DND-41 (cell line): Measurements from ENCODE around the gene PSMC1.
"Not testable (repeated sequence)": the region's sequence is repeated elsewhere in the genome, so short reads cannot be mapped to it uniquely, and the experiment has no call there.

Source experiments
- ATAC-seq: fragments of 200-7000 bp; cut with Tn5 transposase; 3 replicates; pipeline ENCODE4 v1.9.1; 2021; ENCODE audit warnings: low read depth; ENCODE audit not compliant: insufficient read depth
- DNase-seq: peaks from one replicate; pipeline ENCODE4 v3.0.0-alpha.2; 2020
- H2AFZ ChIP-seq: 2 replicates; pipeline ENCODE4 v1.6.0; 2012; ENCODE audit warnings: low read depth, low read length
- H3K27ac ChIP-seq: 2 replicates; pipeline ENCODE4 v1.5.1; 2012; ENCODE audit warnings: low read length, inconsistent platforms
- H3K27me3 ChIP-seq: fragments of 200-600 bp; sonication (generic); 2 replicates; pipeline ENCODE4 v1.6.0; 2012; ENCODE audit warnings: low read length, mild to moderate bottlenecking, inconsistent platforms; ENCODE audit not compliant: insufficient read depth, poor library complexity
- H3K36me3 ChIP-seq: 2 replicates; pipeline ENCODE4 v1.5.1; 2012; ENCODE audit warnings: low read length, inconsistent platforms; ENCODE audit not compliant: insufficient read depth
- H3K4me1 ChIP-seq: 2 replicates; pipeline ENCODE4 v1.5.1; 2012; ENCODE audit warnings: mild to moderate bottlenecking, low read length; ENCODE audit not compliant: insufficient read depth
- H3K4me2 ChIP-seq: 2 replicates; pipeline ENCODE4 v1.6.0; 2012; ENCODE audit warnings: mild to moderate bottlenecking, moderate library complexity, low read length, inconsistent platforms; ENCODE audit not compliant: insufficient read depth
- H3K4me3 ChIP-seq, 2 experiments: fragments of 200-600 bp in 1 of 2; shearing (Covaris generic) in 1 of 2; 2 replicates each; pipeline ENCODE4 v1.5.1; 2012 to 2016; ENCODE audit warnings: inconsistent platforms in 2 of 2, low read length in 2 of 2, mild to moderate bottlenecking in 2 of 2, low read depth in 1 of 2, moderate library complexity in 1 of 2
- H3K79me2 ChIP-seq: 2 replicates; pipeline ENCODE4 v1.6.0; 2012; ENCODE audit warnings: low read length, inconsistent platforms; ENCODE audit not compliant: insufficient read depth
- H3K9ac ChIP-seq: 2 replicates; pipeline ENCODE4 v1.6.0; 2012; ENCODE audit warnings: low read depth, mild to moderate bottlenecking, inconsistent platforms, low read length, moderate library complexity
- H3K9me3 ChIP-seq: 2 replicates; pipeline ENCODE4 v1.5.1; 2012; ENCODE audit warnings: low read length, moderate library complexity, mild to moderate bottlenecking, inconsistent platforms; ENCODE audit not compliant: insufficient read depth, severe bottlenecking
- H4K20me1 ChIP-seq: 2 replicates; pipeline ENCODE4 v1.6.0; 2012; ENCODE audit warnings: low read length; ENCODE audit not compliant: insufficient read depth
- CTCF ChIP-seq: IDR thresholded peaks from 2 replicates; pipeline ENCODE4 v1.5.1; 2012; ENCODE audit warnings: borderline replicate concordance, low read length, moderate library complexity, mild to moderate bottlenecking; ENCODE audit not compliant: poor library complexity, severe bottlenecking; ENCODE audit errors: extremely low read depth
- EZH2 ChIP-seq: IDR thresholded peaks from 3 replicates; pipeline ENCODE4 v1.6.1; 2012; ENCODE audit warnings: borderline replicate concordance, low read depth, mild to moderate bottlenecking, moderate library complexity, low read length, inconsistent platforms; ENCODE audit not compliant: severe bottlenecking

The PSMC1 gene

DNA sequence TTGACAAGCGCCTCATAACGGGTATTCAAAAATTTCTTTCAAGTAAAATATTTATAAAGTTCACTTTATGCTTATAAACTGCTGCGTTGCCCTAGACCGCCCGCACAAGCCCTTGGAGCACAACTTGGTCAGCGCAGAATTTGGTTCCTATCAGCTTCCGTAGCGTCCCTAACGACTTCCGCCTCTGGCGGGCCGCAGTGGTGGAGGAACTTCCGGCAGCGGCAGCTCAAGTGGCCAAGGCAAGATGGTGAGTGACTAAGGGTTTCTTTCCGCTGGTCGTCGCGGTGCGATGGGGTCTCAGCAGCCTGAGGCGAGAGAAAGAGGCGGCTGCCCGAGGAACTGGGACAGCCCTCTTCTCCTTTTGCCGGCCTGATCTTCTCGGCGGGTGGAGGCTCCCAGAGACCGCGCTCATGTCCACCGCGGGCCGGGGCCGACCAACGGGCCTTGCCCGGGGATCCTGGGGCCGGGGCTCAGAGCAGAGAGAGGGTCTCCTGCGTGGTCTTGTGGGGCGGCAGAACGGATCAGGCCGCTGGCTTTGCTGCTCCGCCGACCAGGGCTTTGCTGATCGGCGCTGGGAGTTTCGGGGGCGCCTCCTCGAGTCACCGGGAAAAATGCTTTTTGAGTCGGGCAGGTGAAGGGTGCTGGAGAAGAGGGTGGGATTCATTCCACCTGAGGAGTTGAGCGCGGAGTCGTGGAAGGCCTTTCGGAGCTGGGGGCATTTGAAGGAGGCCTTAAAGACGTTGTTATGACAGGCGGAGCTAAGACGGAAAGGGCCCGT, at the start of gene PSMC1:
Gene PSMC1 (plus strand): TSS at position 200 of the 778 bp plus-strand sequence. CDS start 45 bp downstream, at position 245.
- Histone ChIP-seq H3K4me1 (peaks cover 27% of the 10 kb centered on the region), H3K9me3 (no peaks in the 10 kb centered on the region), H2AFZ (peak within 1 kb of the TSS; percentile 87), H3K4me2 (peak within 1 kb of the TSS; percentile 87), H3K36me3 (peaks cover 35% of the 10 kb centered on the region), H3K27me3 (no peaks in the 10 kb centered on the region), H3K27ac (peak within 1 kb of the TSS; percentile 94), H3K9ac (peak within 1 kb of the TSS; percentile 96), H3K4me3 (peak within 1 kb of the TSS; percentile 68 to 88), H3K79me2 (peaks cover 43% of the 10 kb centered on the region), H4K20me1 (peaks cover 18% of the 10 kb centered on the region; the same call in 1 of the 2 replicates)
- peak; percentile 96 for ATAC-seq
- TF ChIP-seq EZH2 (no peak), CTCF (no peak)
- DNase-seq, result peak; percentile 92

GRCh38 chr14:90213099-90213748, 43.1 kb upstream of the PSMC1 start:
- H3K4me1 ChIP-seq, result no peaks in the 10 kb centered on the region
- no peaks in the 10 kb centered on the region for H4K20me1 ChIP-seq
- no peaks in the 10 kb centered on the region for H3K36me3 ChIP-seq
- H3K4me3 ChIP-seq, result no peak overlapping the region
- H2AFZ ChIP-seq, result no peak overlapping the region
- H3K4me2 ChIP-seq, result no peak overlapping the region
- ATAC-seq (no peak), DNase-seq (no peak)
- H3K9me3 ChIP-seq, result no peaks in the 10 kb centered on the region
- no peak overlapping the region for H3K9ac ChIP-seq
- TF ChIP-seq CTCF (no peak), EZH2 (no peak)
- H3K27ac ChIP-seq, result no peak overlapping the region
- no peaks in the 10 kb centered on the region for H3K27me3 ChIP-seq
- H3K79me2 ChIP-seq, result no peaks in the 10 kb centered on the region

DNA sequence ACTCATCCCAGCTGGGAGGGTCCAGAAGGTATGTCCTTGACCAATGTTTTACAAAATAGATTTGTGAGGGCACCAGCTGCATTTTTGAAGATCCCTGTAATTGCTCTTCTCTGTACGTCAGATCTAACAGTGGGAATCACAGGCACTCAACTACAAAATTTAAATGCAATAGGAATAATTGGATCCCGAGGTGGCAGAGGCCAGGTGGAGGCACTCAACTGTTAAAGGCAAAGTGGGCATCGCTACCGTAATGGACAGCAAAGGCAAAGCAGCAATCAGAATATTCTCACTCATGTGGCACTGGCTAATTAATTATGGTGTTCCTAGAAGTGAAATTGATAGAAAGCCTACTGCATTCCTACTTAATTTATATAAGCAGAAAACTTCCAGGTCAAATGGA, 27.9 kb upstream of the PSMC1 start:
- Histone ChIP-seq H3K27me3 (no peaks in the 10 kb centered on the region), H3K79me2 (no peaks in the 10 kb centered on the region), H3K4me2 (no peak overlapping the region), H3K9ac (no peak overlapping the region), H2AFZ (no peak overlapping the region), H3K36me3 (no peaks in the 10 kb centered on the region), H3K4me3 (no peak overlapping the region), H3K9me3 (no peaks in the 10 kb centered on the region), H4K20me1 (no peaks in the 10 kb centered on the region), H3K4me1 (no peaks in the 10 kb centered on the region), H3K27ac (no peak overlapping the region)
- TF ChIP-seq EZH2, result no peak
- no peak for TF ChIP-seq CTCF
- no peak for DNase-seq
- no peak for ATAC-seq

DNA sequence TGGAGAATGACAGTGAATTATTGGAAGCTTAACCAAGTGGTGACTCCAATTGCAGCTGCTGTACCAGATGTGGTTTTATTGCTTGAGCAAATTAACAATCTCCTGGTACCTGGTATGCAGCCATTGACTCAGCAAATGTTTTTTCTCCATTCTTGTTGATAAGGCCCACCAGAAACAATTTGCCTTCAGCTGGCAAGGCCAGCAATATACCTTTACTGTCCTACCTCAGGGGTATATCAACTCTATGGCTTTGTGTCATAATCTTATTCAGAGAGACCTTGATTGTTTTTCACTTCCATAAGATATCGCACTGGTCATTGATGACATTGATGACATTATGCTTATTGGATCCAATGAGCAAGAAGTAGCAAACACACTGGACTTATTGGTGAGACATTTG, 26.4 kb upstream of the PSMC1 start:
- not testable (repeated sequence) for ATAC-seq, H3K36me3 ChIP-seq, H3K4me3 ChIP-seq, H3K9ac ChIP-seq, H3K4me1 ChIP-seq, H3K9me3 ChIP-seq, H3K27me3 ChIP-seq, H2AFZ ChIP-seq, DNase-seq, H3K79me2 ChIP-seq, H4K20me1 ChIP-seq, H3K27ac ChIP-seq, H3K4me2 ChIP-seq
